NCI-H187 treated with DMSO at 0.1 percent for 48 hours (cell line): ENCODE measurements around the gene MOCS2.
"Not testable (repeated sequence)": the region's sequence is repeated elsewhere in the genome, so short reads cannot be mapped to it uniquely, and the experiment has no call there.

Experiments used
- DNase-seq: peaks from one replicate; lab custom pipeline; 2025; lab: John Stamatoyannopoulos, UW

MOCS2 gene

GRCh38 chr5:53109443-53110127 lies at the start of gene MOCS2:
Gene MOCS2 (minus strand): TSS chr5:53109757. CDS start chr5:53107174, 2,583 bp downstream.
- DNase-seq, result peak; percentile 23

- no peak for DNase-seq
These were observed 42.3 kb upstream of the MOCS2 start for GRCh38 chr5:53151713-53152458.

DNA sequence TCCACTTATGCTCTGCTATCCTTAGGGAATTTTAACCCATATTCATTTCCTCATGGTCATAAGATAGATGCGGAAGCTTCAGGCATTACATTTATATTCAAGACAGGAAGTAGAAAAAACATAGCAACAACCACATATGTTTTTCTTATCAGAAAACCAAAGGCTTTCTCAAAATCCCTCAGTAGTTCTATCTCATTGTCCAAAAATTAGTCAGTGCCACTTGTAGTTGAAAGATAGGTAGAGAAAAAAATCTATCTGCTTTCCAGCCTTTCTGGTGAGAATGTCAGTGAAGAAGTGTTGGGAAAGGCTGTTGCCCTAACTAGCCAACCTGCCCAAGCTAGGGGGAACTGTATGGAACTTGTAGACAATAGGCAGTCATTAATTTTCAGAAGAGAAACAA lies 23.5 kb upstream of the MOCS2 start:
- DNase-seq, result no peak

GRCh38 chr5:53130266-53130665 lies 20.7 kb upstream of the MOCS2 start:
- no peak for DNase-seq

- no peak for DNase-seq
These were observed 18.9 kb upstream of the MOCS2 start for GRCh38 chr5:53128481-53128880.

DNA sequence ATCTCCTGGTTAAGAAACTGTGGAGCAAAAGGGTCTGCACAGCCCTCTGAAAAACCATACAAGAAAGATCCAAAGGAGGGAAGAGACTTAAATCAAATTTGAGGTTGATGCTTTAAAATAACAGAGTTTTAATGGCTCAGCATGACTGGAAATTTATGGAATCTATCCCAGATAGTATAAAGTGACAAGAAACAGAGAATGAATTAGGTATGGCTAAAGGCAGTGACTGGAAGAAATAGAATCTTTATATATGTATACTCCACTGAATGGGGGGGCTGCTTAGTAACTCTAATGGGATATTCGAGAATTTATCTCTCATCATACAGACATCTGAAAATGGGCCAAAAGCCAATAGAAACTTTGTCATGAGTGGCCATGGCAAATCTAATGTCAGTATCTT lies 17.6 kb upstream of the MOCS2 start:
- DNase-seq, result no peak

DNA sequence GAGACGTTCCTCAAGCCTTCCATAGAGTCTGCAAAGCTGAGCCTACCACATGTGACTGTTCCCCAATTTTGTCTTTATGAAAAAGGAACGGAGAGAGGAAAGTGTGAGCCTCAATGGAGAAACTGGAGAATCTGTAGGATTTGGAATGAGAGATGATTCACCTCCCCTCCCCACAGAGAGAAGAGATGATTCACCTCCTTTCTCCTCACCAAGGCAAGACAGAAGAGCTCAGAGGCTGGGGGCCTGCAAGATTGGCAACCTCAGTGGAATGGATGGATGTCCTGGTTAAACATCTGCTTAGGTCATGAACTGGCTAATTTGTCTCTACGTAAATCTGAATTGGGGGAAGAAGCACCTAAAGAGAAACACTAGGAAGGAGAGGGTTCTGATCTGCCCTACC lies 17.0 kb upstream of the MOCS2 start:
- no peak for DNase-seq

DNA sequence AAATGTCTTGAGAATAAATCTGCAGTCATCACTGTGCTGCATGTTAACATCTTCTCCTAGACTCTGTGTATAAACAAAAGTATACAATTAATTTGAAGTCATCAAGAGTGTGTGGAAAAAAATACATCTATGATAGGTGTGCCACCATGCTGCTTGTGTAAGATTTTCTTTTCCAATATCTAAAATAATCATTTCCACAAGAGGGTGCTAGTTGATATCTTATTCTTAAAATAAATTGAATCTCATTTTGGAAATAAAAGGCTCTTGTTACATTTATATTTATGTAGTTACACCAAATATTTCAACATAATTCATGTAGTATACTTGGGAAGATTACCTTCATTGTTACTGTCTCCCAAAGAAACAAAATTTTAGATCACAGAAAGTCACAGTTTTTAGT lies 14.1 kb upstream of the MOCS2 start:
- DNase-seq, result no peak

DNA sequence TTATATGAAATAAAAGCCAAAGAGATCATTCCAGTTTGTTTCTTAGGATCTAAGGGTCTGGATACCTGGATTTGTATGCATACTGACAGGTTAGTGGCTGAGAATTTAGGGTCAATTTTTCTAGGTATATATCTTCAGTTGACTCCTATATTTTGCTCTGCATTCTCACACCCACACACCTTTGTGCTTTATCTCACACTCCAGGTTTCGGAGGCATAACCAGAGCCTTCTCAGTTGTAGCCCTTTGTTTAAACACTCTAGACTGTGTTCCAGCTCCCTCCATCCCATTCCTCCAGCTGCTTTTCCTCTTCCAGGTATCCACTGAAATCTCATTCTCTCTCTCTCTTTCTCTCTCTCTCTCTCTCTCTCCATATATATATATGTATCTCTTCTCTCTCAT lies 10.6 kb upstream of the MOCS2 start:
- no peak for DNase-seq

DNA sequence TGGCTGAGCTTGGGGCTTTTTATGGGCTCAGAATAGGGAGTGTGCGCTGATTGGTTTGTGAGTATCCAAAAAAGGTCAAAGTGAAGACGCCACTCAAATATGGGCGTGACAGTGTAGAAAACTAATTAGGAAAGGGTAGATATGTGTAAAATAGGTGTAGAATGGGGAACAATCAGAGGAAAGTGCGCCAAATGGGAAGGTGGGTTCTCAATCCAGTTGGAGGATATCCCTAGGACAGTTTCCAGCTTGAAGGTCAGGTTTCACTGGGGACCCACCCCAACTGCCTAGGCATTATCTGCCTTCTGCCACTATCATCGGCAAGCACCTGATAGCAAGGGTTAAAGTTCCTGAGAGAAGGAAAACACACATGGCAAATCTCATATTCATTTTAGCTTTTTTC lies 9.3 kb upstream of the MOCS2 start:
- no peak for DNase-seq

DNA sequence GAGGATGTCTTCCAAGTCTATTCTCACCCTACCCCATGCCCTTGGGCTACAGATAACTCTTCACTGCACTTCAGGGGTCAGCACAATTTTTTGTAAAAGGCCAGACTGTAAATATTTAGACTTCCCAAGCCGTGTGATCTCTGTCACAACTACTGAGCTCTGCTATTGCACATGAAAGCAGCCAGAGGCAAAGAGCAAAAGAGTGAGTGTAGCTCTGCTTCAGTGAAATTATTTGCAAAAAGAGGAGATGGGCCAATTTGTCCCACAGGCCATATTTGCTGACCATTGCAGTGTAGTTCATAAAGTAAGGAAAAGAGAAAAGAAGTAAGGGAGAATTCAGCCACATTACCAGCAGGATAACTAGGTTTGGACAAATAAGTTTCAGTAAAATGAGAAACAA lies 7.0 kb upstream of the MOCS2 start:
- no peak for DNase-seq

DNA sequence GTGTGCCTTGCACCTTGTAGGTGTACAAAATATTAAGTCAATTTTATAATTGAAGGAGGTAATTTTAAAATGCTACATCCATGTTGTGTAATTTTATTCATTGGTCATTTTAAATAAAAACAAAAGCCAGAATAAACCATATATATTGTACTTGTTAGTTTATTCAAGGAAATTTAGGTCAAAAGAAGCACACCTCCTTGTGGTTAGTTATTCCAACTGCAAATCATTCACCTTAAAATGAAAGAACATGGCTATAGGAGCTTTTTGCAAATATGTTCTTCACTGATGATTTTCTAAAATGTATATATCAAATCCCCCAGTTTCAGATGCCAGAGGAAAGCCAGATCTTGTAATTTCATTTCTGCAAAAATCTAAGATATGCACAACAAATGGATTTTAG lies 5.4 kb upstream of the MOCS2 start:
- no peak for DNase-seq

DNA sequence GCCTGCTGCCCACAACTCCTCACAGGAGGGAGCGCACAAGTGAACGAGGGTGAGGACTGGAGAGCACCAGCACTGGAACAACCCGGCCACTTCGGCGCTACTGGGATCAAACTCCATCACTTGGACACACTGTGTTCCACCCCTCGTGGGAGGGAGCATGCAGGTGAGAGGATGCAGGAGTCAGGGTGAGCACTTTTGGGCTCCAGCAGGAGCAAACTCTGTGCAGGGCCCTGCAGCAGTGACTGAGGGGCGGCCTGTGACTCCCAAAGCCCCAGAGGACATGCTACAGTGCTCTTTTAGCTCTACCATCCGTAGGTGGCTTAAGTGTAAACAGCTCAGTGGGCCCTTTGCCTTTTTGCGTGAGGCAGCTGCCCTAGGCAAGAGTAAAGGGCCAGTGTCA lies 4.4 kb upstream of the MOCS2 start:
- DNase-seq, result no peak

DNA sequence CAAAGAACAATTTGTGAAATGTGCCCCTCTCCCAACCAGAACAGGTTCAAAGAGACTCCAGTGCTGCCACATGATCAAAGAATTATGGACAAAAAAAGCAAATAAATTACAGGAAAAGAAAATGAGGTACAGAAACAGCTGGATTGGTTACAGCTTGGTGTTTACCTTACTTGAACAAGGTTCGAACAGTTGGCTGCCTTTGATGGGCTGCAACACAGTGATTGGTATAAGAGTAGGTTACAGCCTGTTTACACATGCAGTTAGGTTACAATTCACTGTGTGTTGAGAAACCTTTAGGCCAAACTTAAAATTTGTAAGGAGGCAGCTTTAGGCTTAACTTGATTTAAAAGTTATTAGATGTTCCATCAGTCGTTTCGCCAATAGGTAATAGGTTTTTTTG lies 3.4 kb upstream of the MOCS2 start:
- no peak for DNase-seq

GRCh38 chr5:53112307-53112706 lies 2.8 kb upstream of the MOCS2 start:
- DNase-seq, result not testable (repeated sequence)

GRCh38 chr5:53111139-53111538 lies 1.6 kb upstream of the MOCS2 start:
- DNase-seq, result no peak

GRCh38 chr5:53110156-53110555 lies 599 bp upstream of the MOCS2 start:
- DNase-seq, result no peak

DNA sequence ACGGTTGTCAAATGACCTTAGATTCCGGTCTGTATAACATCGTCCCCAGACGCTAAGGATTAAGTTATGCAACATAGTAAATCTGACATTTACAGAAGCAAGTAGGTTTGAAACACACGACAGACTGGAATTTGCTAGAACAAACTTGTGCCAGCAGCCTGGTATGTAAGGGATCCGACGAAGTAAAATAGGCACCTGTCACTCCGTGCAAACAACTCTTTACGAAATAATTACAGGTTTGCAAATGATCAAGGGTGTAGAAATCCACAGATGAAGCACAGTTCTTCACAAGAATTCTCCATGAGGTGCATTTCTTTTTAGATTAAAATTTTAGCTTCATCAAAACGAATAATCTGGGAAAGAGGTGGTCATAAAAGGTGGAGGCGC lies 508 bp downstream of the MOCS2 start:
- DNase-seq, result no peak

- DNase-seq, result no peak
These were observed 3.8 kb downstream of the MOCS2 start for GRCh38 chr5:53105611-53106300.

DNA sequence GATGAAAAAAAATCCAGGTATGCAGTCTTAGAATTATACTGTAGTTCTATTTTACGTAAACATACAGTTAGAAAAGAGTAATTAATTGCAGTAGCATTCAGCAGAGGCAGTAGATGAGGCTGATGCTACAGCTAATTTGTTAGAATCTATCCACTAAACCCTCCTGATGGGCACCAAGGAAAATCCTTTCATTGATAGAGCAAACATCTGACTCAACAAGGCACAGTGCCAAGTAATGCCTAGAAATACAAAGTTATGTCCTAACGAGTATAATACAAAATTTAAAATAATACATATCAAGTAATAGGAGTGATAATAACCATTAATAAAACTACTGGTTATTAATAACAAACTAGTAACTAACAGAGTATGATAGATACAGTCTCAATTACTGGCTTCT lies 9.0 kb downstream of the MOCS2 start:
- DNase-seq, result no peak

GRCh38 chr5:53099546-53099945 lies 10.0 kb downstream of the MOCS2 start:
- DNase-seq, result no peak

GRCh38 chr5:53095931-53096525 lies 13.5 kb downstream of the MOCS2 start:
- peak; percentile 7 for DNase-seq

DNA sequence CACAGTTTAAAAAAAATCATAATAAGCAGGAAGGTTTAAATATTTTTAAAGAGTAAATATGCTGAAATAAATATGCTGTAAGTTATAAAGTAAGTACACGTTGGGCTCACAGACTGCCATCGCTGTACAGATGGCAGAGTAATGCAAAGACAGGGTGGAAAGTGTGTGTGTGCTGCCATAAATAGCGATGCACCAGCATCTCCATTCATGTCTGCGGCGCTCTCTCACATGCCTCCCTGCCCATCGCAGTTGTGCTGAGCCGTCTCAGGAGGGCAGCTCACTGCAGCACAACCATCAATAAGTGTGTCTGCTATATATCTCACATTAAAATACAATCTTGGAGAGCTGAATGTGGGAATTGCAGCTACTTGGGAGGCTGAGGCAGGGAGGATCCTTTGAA lies 14.3 kb downstream of the MOCS2 start:
- DNase-seq, result no peak
